IMR-90 (cell line): ENCODE results near the gene ELF2. TPM values are rescaled to one million over a fixed set of nuclear protein-coding genes. Genes with fewer than 3 reads are reported as not detected.

Experiments
- ATAC-seq: fragments of 200-7000 bp; cut with Tn5 transposase; 2 replicates; pipeline ENCODE4 v1.9.1; 2020; ENCODE audit warnings: low read depth, mild to moderate bottlenecking, moderate library complexity
- BruUV-seq: library from RNA; stranded (reverse); fragments of 400-500 nt; replicated peaks from 2 replicates; lab custom pipeline; 2021; lab: Mats Ljungman, UMichigan
- CTCF ChIA-PET: fragments of 300-600 bp; formaldehyde crosslinking; extraction: SDS; loops from one replicate; lab custom pipeline; 2021; ENCODE audit warnings: antibody characterized with exemption; lab: Yijun Ruan, JAX
- POLR2A ChIA-PET: fragments of 300-600 bp; sonication (Branson Sonifier 250); formaldehyde crosslinking; loops from one replicate; lab custom pipeline; 2022; ENCODE audit warnings: antibody characterized with exemption; ENCODE audit not compliant: unreplicated experiment; lab: Charles Lee
- DNase-seq: peaks from one replicate; pipeline ENCODE4 v3.0.0; 2013
- H2AFZ ChIP-seq: replicated peaks from 2 replicates; pipeline ENCODE3; 2013; ENCODE audit warnings: low read length, mild to moderate bottlenecking; ENCODE audit not compliant: poor library complexity
- H2AK5ac ChIP-seq: 2 replicates; pipeline ENCODE4 v1.6.1; 2013; ENCODE audit warnings: low read depth, low read length, inconsistent platforms
- H2AK9ac ChIP-seq: replicated peaks from 2 replicates; pipeline ENCODE3; 2013; ENCODE audit warnings: mild to moderate bottlenecking, low read depth, low read length, moderate library complexity; ENCODE audit not compliant: poor library complexity
- H2BK120ac ChIP-seq: 2 replicates; pipeline ENCODE4 v1.6.1; 2013; ENCODE audit warnings: low read depth, low read length, inconsistent platforms
- H2BK15ac ChIP-seq: 3 replicates; pipeline ENCODE4 v1.6.1; 2013; ENCODE audit warnings: low read depth, low read length, inconsistent platforms
- H2BK20ac ChIP-seq: 2 replicates; pipeline ENCODE4 v1.6.1; 2013; ENCODE audit warnings: low read depth, mild to moderate bottlenecking, inconsistent platforms, low read length, moderate library complexity
- H2BK5ac ChIP-seq: 2 replicates; pipeline ENCODE4 v1.6.1; 2013; ENCODE audit warnings: mild to moderate bottlenecking, low read depth, low read length, inconsistent platforms; ENCODE audit not compliant: poor library complexity, severe bottlenecking
- H3K14ac ChIP-seq: replicated peaks from 2 replicates; pipeline ENCODE4 v1.6.1; 2013; ENCODE audit warnings: low read depth, low read length, inconsistent platforms
- H3K18ac ChIP-seq: 2 replicates; pipeline ENCODE4 v1.6.1; 2013; ENCODE audit warnings: low read depth, low read length, control low read depth
- H3K23ac ChIP-seq: 2 replicates; pipeline ENCODE4 v1.6.1; 2013; ENCODE audit warnings: low read depth, low read length, inconsistent platforms
- H3K27ac ChIP-seq: 2 replicates; pipeline ENCODE4 v1.5.1; 2013; ENCODE audit warnings: mild to moderate bottlenecking, control low read depth, low read length; ENCODE audit not compliant: insufficient read depth
- H3K27me3 ChIP-seq: 2 replicates; pipeline ENCODE4 v1.6.1; 2013; ENCODE audit warnings: low read length; ENCODE audit not compliant: control insufficient read depth, insufficient read depth
- H3K36me3 ChIP-seq: 2 replicates; pipeline ENCODE4 v1.6.1; 2013; ENCODE audit warnings: low read length, mixed read lengths; ENCODE audit not compliant: control insufficient read depth, insufficient read depth
- H3K4ac ChIP-seq: 2 replicates; pipeline ENCODE4 v1.6.1; 2013; ENCODE audit warnings: low read depth, low read length, inconsistent platforms
- H3K4me1 ChIP-seq: 2 replicates; pipeline ENCODE4 v1.6.1; 2013; ENCODE audit warnings: low read length, mixed read lengths; ENCODE audit not compliant: control insufficient read depth, insufficient read depth
- H3K4me2 ChIP-seq: 2 replicates; pipeline ENCODE4 v1.6.1; 2013; ENCODE audit warnings: low read depth, mild to moderate bottlenecking, control low read depth, low read length, moderate library complexity
- H3K4me3 ChIP-seq: 2 replicates; pipeline ENCODE4 v1.5.1; 2013; ENCODE audit warnings: low read depth, mild to moderate bottlenecking, control low read depth, low read length, moderate library complexity; ENCODE audit not compliant: insufficient read depth
- H3K56ac ChIP-seq: 2 replicates; pipeline ENCODE4 v1.6.1; 2013; ENCODE audit warnings: low read length, inconsistent platforms; ENCODE audit not compliant: insufficient read depth; ENCODE audit errors: extremely low read depth
- H3K79me1 ChIP-seq, 2 experiments: 2 replicates each; pipeline ENCODE4 v1.6.1; 2013; ENCODE audit warnings: low read length in 2 of 2, inconsistent platforms in 1 of 2, low read depth in 1 of 2
- H3K9ac ChIP-seq: 2 replicates; pipeline ENCODE4 v1.6.1; 2013; ENCODE audit warnings: low read depth, low read length, control low read depth
- H3K9me1 ChIP-seq: 2 replicates; pipeline ENCODE4 v1.6.1; 2013; ENCODE audit warnings: low read length, inconsistent platforms; ENCODE audit not compliant: insufficient read depth
- H3K9me3 ChIP-seq: 2 replicates; pipeline ENCODE4 v1.6.1; 2013; ENCODE audit warnings: low read length; ENCODE audit not compliant: control insufficient read depth, insufficient read depth
- H4K20me1 ChIP-seq: 2 replicates; pipeline ENCODE4 v1.6.1; 2013; ENCODE audit warnings: low read length, inconsistent platforms; ENCODE audit not compliant: insufficient read depth
- H4K5ac ChIP-seq: 2 replicates; pipeline ENCODE4 v1.6.1; 2013; ENCODE audit warnings: mild to moderate bottlenecking, low read depth, low read length, control low read depth
- H4K8ac ChIP-seq, 2 experiments: 2 replicates each; pipeline ENCODE4 v1.6.1; 2013; ENCODE audit warnings: low read depth in 2 of 2, low read length in 2 of 2, control low read depth in 1 of 2, inconsistent platforms in 1 of 2
- H4K91ac ChIP-seq: 2 replicates; pipeline ENCODE4 v1.6.1; 2013; ENCODE audit warnings: low read depth, low read length, inconsistent platforms; ENCODE audit not compliant: insufficient read depth
- CEBPB ChIP-seq: IDR thresholded peaks from 2 replicates; pipeline ENCODE4 v1.6.1; 2012; ENCODE audit warnings: low read depth, low read length, improper control_type of control experiment
- POLR2A ChIP-seq: IDR thresholded peaks from 2 replicates; pipeline ENCODE4 v1.6.1; 2012; ENCODE audit warnings: mild to moderate bottlenecking, low read depth, low read length
- WGBS, 2 experiments: methylation state at CpG; one replicate each; pipeline versions ENCODE4 v1.1.5 to v1.1.7; 2013; ENCODE audit warnings: missing lambda C conversion rate in 2 of 2; ENCODE audit not compliant: insufficient read length in 1 of 2; ENCODE audit errors: extremely low coverage in 2 of 2; 5-methylcytosine and 5-hydroxymethylcytosine counted together
- dilution Hi-C: fragments of 300-500 bp; cut with HindIII; formaldehyde crosslinking; loops from one replicate; pipeline ENCODE4 v1.14.3; 2018; ENCODE audit warnings: low sequenced_read_pairs; ENCODE audit not compliant: unreplicated experiment
- in situ Hi-C: fragments of 300-500 bp; cut with MboI; formaldehyde crosslinking; loops from 3 replicates; pipeline ENCODE4 v1.14.3; 2019; ENCODE audit warnings: low sequenced_read_pairs, inconsistent platforms, mixed read lengths
- intact Hi-C: fragments of 100-400 bp; cut with micrococcal nuclease; formaldehyde crosslinking; loops from 2 replicates; pipeline ENCODE4 v1.10.0; 2022
- polyA plus RNA-seq, 3 experiments: library from polyadenylated mRNA; depleted of rRNA; stranded (reverse); fragments of >200 nt; gene quantifications; 2 replicates each; pipeline ENCODE4 v1.2.3, GENCODE V29; 2012; ENCODE audit warnings: low replicate concordance in 1 of 3
- total RNA-seq: library from RNA; depleted of rRNA; stranded (reverse); fragments of >200 nt; gene quantifications from 2 replicates; pipeline ENCODE4 v1.2.3, GENCODE V29; 2012

The ELF2 gene
- total and polyA plus RNA-seq, 2 of the 4 experiments (the other 2 are of a cell fraction), result 14.5 to 42.3 TPM

GRCh38 chr4:139017861-139018260 is 159.2 kb downstream of the ELF2 start:
- no peak overlapping the region for H4K5ac ChIP-seq
- dilution Hi-C loops, result no loop called here
- H3K79me1 ChIP-seq, result peaks cover 4 to 41% of the 10 kb centered on the region in 2 experiments; a peak in 3 of 4 replicates
- H3K27me3 ChIP-seq, result no peaks in the 10 kb centered on the region
- no peak overlapping the region for H3K4me3 ChIP-seq
- BruUV-seq, result no TSS peak
- WGBS, 2 experiments, result no CpG with 5 or more reads among the region's 3 CpGs
- no peak overlapping the region for H3K27ac ChIP-seq
- H4K8ac ChIP-seq, result no peak overlapping the region
- no peak overlapping the region for H3K18ac ChIP-seq
- no peak overlapping the region for H3K14ac ChIP-seq
- no peak overlapping the region for H4K91ac ChIP-seq
- H2BK15ac ChIP-seq, result no peak overlapping the region
- POLR2A ChIA-PET, result no interaction called here
- H3K4me2 ChIP-seq, result peak overlapping the region; percentile 75
- peaks cover 41% of the 10 kb centered on the region for H4K20me1 ChIP-seq
- no peak overlapping the region for H2AK9ac ChIP-seq
- peaks cover 7% of the 10 kb centered on the region; the same call in 1 of the 2 replicates for H3K9me1 ChIP-seq
- DNase-seq (no peak), ATAC-seq (no peak)
- H2BK20ac ChIP-seq, result no peak overlapping the region
- 0 out of 2 replicates have a peak overlapping the region, but pooled peaks have one; percentile 32 for H3K23ac ChIP-seq
- no peaks in the 10 kb centered on the region; the same call in 1 of the 2 replicates for H3K36me3 ChIP-seq
- TF ChIP-seq CEBPB (peak; percentile 62), POLR2A (no peak)
- no peak overlapping the region for H3K56ac ChIP-seq
- no peak overlapping the region for H2AK5ac ChIP-seq
- H2BK5ac ChIP-seq, result no peak overlapping the region
- no peak overlapping the region for H2BK120ac ChIP-seq
- H3K4ac ChIP-seq, result no peak overlapping the region
- peaks cover 24% of the 10 kb centered on the region for H3K4me1 ChIP-seq
- intact Hi-C loops, result no loop called here
- CTCF ChIA-PET, result interaction anchor here (1.1 to 3.2 kb wide), 2 partner anchors 10 to 12 kb away, joined by 3 to 17 read pairs; no protein-coding TSS in a partner anchor
- H3K9ac ChIP-seq, result 0 out of 2 replicates have a peak overlapping the region, but pooled peaks have one; percentile 20
- H2AFZ ChIP-seq, result no peak overlapping the region
- no peaks in the 10 kb centered on the region for H3K9me3 ChIP-seq
- in situ Hi-C loops, result no loop called here
